Endothelial cell of umbilical vein (primary cell): ENCODE results near the gene MIXL1. TPM values are rescaled to one million over a fixed set of nuclear protein-coding genes. Genes with fewer than 3 reads are reported as not detected.

ENCODE experiments used
- BruUV-seq: library from RNA; stranded (reverse); fragments of 400-500 nt; replicated peaks from 2 replicates; lab custom pipeline; 2021; lab: Mats Ljungman, UMichigan
- CTCF ChIA-PET: fragments of 300-600, 350-600 bp; sonication (Branson Sonifier 250); formaldehyde crosslinking; loops from one replicate; lab custom pipeline; 2021; ENCODE audit warnings: antibody characterized with exemption, inconsistent platforms; lab: Charles Lee
- POLR2A ChIA-PET: fragments of 300-600, 350-600 bp; sonication (Branson Sonifier 250); formaldehyde crosslinking; loops from one replicate; lab custom pipeline; 2021; ENCODE audit warnings: antibody characterized with exemption, inconsistent platforms; lab: Charles Lee
- DNase-seq: peaks from one replicate; pipeline ENCODE4 v3.0.0-alpha.2; 2011; ENCODE audit warnings: low read depth, low spot score
- FAIRE-seq: peaks from 2 replicates; lab custom pipeline; 2011; peaks lifted over from hg19 to GRCh38; lab: Jason Lieb, UNC
- H2AFZ ChIP-seq: 2 replicates; pipeline ENCODE4 v1.6.0; 2012; ENCODE audit warnings: low read depth, low read length, control low read depth, inconsistent platforms
- H3K27ac ChIP-seq: 2 replicates; pipeline ENCODE4 v1.5.1; 2011; ENCODE audit warnings: low read depth, mild to moderate bottlenecking, control low read depth, low read length, moderate library complexity; ENCODE audit not compliant: insufficient read depth
- H3K27me3 ChIP-seq, 2 experiments: 2 replicates each; pipeline versions ENCODE4 v1.6.0 to v1.6.1; 2011; ENCODE audit warnings: low read length in 2 of 2, mixed read lengths in 1 of 2; ENCODE audit not compliant: control insufficient read depth in 2 of 2, insufficient read depth in 2 of 2
- H3K36me3 ChIP-seq, 2 experiments: 2 replicates in 1 of 2; 3 replicates in 1 of 2; pipeline ENCODE4 v1.5.1; 2011; ENCODE audit warnings: low read length in 2 of 2, mild to moderate bottlenecking in 1 of 2, moderate library complexity in 1 of 2; ENCODE audit not compliant: control insufficient read depth in 2 of 2, insufficient read depth in 2 of 2; ENCODE audit errors: extremely low read depth in 1 of 2
- H3K4me1 ChIP-seq: 3 replicates; pipeline ENCODE4 v1.5.1; 2011; ENCODE audit warnings: mild to moderate bottlenecking, low read length; ENCODE audit not compliant: control insufficient read depth, insufficient read depth; ENCODE audit errors: extremely low read depth
- H3K4me2 ChIP-seq: 2 replicates; pipeline ENCODE4 v1.6.1; 2011; ENCODE audit warnings: low read length, control low read depth, mixed read lengths; ENCODE audit not compliant: insufficient read depth
- H3K4me3 ChIP-seq, 3 experiments: fragments of 200-600 bp in 1 of 3; sonication (generic), shearing (Covaris generic) in 1 of 3; replicated peaks in 1 of 3; 2 replicates each; pipeline ENCODE4 v1.5.1; 2011 to 2016; ENCODE audit warnings: control low read depth in 3 of 3, low read length in 3 of 3, mild to moderate bottlenecking in 2 of 3, inconsistent platforms in 1 of 3, low read depth in 1 of 3, moderate library complexity in 1 of 3; ENCODE audit not compliant: insufficient read depth in 1 of 3
- H3K79me2 ChIP-seq: 2 replicates; pipeline ENCODE4 v1.6.0; 2012; ENCODE audit warnings: low read length, inconsistent platforms; ENCODE audit not compliant: control insufficient read depth, insufficient read depth
- H3K9ac ChIP-seq: replicated peaks from 2 replicates; pipeline ENCODE3; 2011; ENCODE audit warnings: low read length, control low read depth; ENCODE audit not compliant: insufficient read depth; ENCODE audit errors: extremely low read depth
- H3K9me1 ChIP-seq: replicated peaks from 3 replicates; pipeline ENCODE4 v1.6.0; 2011; ENCODE audit warnings: mild to moderate bottlenecking, low read length; ENCODE audit not compliant: control insufficient read depth, insufficient read depth; ENCODE audit errors: extremely low read depth
- H3K9me3 ChIP-seq: replicated peaks from 2 replicates; pipeline ENCODE4 v1.5.1; 2012; ENCODE audit warnings: low read length, inconsistent platforms; ENCODE audit not compliant: control insufficient read depth, insufficient read depth
- H4K20me1 ChIP-seq: replicated peaks from 2 replicates; pipeline ENCODE3; 2011; ENCODE audit warnings: mild to moderate bottlenecking, low read length; ENCODE audit not compliant: control insufficient read depth, insufficient read depth; ENCODE audit errors: extremely low read depth
- EZH2 ChIP-seq: IDR thresholded peaks from 2 replicates; pipeline ENCODE4 v1.6.1; 2012; ENCODE audit warnings: borderline replicate concordance, low read depth, mild to moderate bottlenecking, moderate library complexity, low read length, inconsistent platforms; ENCODE audit not compliant: severe bottlenecking
- FOS ChIP-seq: IDR thresholded peaks from 2 replicates; pipeline ENCODE4 v1.6.1; 2011; ENCODE audit warnings: mild to moderate bottlenecking, low read length, moderate library complexity, borderline replicate concordance; ENCODE audit not compliant: insufficient read depth
- GATA2 ChIP-seq: IDR thresholded peaks from 2 replicates; pipeline ENCODE4 v1.7.0; 2011; ENCODE audit warnings: low read depth, mild to moderate bottlenecking, moderate library complexity, mixed read lengths, low read length; ENCODE audit not compliant: insufficient read length, insufficient read depth
- JUN ChIP-seq: IDR thresholded peaks from 2 replicates; pipeline ENCODE4 v1.6.1; 2011; ENCODE audit warnings: borderline replicate concordance, low read depth; ENCODE audit not compliant: insufficient read length, insufficient read depth
- MAX ChIP-seq: IDR thresholded peaks from 2 replicates; pipeline ENCODE4 v1.6.1; 2011; ENCODE audit not compliant: insufficient read depth, insufficient read length
- MYC ChIP-seq: IDR thresholded peaks from one replicate; pipeline ENCODE4 v1.6.1; 2011; ENCODE audit warnings: mild to moderate bottlenecking, low read depth, low read length
- POLR2A ChIP-seq: IDR thresholded peaks from 2 replicates; pipeline ENCODE4 v1.6.1; 2012; ENCODE audit warnings: low read depth, mild to moderate bottlenecking, control low read depth, low read length
- POLR2AphosphoS5 ChIP-seq: IDR thresholded peaks from 2 replicates; pipeline ENCODE4 v1.6.1; 2012; ENCODE audit warnings: low read depth, mild to moderate bottlenecking, control low read depth, low read length, moderate library complexity; ENCODE audit not compliant: insufficient read depth
- dilution Hi-C: fragments of 300-500 bp; cut with MboI; formaldehyde crosslinking; loops from one replicate; pipeline ENCODE4 v1.15.0; 2019; ENCODE audit warnings: low sequenced_read_pairs; ENCODE audit not compliant: extremely low pct_ligation_motif_present
- intact Hi-C: fragments of 100-400 bp; cut with micrococcal nuclease; formaldehyde crosslinking; loops from one replicate; pipeline ENCODE4 v1.10.0; 2022
- polyA plus RNA-seq, 4 experiments: library from polyadenylated mRNA; depleted of rRNA in 3 of 4; stranded (reverse) in 3 of 4; unstranded in 1 of 4; fragments of >200 nt; gene quantifications; 2 replicates each; pipeline versions ENCODE4 v1.2.1 to v1.2.3, GENCODE V29; 2011 to 2012; ENCODE audit warnings: missing spikeins in 1 of 4
- total RNA-seq: library from RNA; stranded (reverse); gene quantifications from 2 replicates; pipeline ENCODE4 v1.2.3, GENCODE V29; 2021
- TF ChIP-seq, protein P1 (sequence below), 2 donors: IDR thresholded peaks; 1 replicate in 1 of 2; 2 replicates in 1 of 2; pipeline ENCODE4 v1.5.1; 2011; ENCODE audit warnings: low read length in 2 of 2, mild to moderate bottlenecking in 2 of 2, moderate library complexity in 2 of 2, control low read depth in 1 of 2, inconsistent platforms in 1 of 2, low read depth in 1 of 2; ENCODE audit not compliant: insufficient read depth in 1 of 2; ENCODE audit errors: extremely low read depth in 1 of 2

The MIXL1 gene
- total and polyA plus RNA-seq, 2 donors (not counting 3 experiments of a cell fraction or from before 2014, with no cell fraction given), result 0.58 to 1.2 TPM

DNA sequence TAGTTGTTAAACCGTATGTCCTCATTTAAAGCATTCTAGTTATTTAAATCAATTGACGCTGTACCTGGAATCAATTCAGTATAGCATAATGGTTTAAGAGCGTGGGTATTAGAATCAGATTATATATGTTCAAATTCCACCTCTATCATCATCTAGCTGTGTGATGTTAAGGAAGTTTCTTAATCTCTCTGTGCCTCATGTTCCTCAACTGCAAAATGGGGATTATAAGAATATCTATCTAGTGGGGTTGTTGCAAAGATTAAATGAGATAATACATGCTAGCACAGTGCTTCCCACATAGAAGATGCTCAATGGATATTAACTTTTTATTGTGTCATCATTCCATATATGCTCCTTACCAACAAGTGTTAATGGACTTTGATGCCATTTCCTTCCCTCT, 16.0 kb downstream of the MIXL1 start:
- Histone ChIP-seq H4K20me1 (no peaks in the 10 kb centered on the region), H2AFZ (no peak overlapping the region), H3K4me2 (no peak overlapping the region), H3K79me2 (no peaks in the 10 kb centered on the region), H3K27me3 (no peaks in the 10 kb centered on the region), H3K27ac (no peak overlapping the region), H3K36me3 (no peaks in the 10 kb centered on the region), H3K9ac (no peak overlapping the region), H3K4me1 (no peaks in the 10 kb centered on the region), H3K9me1 (no peaks in the 10 kb centered on the region), H3K9me3 (no peaks in the 10 kb centered on the region), H3K4me3 (no peak overlapping the region)
- dilution Hi-C loops, result no loop called here
- no TSS peak for BruUV-seq
- TF ChIP-seq FOS, result no peak
- TF ChIP-seq POLR2A, result no peak
- TF ChIP-seq, protein P1, sequence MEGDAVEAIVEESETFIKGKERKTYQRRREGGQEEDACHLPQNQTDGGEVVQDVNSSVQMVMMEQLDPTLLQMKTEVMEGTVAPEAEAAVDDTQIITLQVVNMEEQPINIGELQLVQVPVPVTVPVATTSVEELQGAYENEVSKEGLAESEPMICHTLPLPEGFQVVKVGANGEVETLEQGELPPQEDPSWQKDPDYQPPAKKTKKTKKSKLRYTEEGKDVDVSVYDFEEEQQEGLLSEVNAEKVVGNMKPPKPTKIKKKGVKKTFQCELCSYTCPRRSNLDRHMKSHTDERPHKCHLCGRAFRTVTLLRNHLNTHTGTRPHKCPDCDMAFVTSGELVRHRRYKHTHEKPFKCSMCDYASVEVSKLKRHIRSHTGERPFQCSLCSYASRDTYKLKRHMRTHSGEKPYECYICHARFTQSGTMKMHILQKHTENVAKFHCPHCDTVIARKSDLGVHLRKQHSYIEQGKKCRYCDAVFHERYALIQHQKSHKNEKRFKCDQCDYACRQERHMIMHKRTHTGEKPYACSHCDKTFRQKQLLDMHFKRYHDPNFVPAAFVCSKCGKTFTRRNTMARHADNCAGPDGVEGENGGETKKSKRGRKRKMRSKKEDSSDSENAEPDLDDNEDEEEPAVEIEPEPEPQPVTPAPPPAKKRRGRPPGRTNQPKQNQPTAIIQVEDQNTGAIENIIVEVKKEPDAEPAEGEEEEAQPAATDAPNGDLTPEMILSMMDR (IDR thresholded peaks at IDR 0.05; ENCODE audit: extremely low read depth in 1 of 2, insufficient read depth in 1 of 2, low read depth in 1 of 2, low read length in 2 of 2), result no peak
- TF ChIP-seq JUN, result no peak
- TF ChIP-seq POLR2AphosphoS5, result no peak
- TF ChIP-seq MAX, result no peak
- no peak for TF ChIP-seq EZH2
- no peak for TF ChIP-seq MYC
- TF ChIP-seq GATA2, result no peak
- DNase-seq, result no peak
- ChIA-PET POLR2A (no interaction called here), CTCF (no interaction called here)
- no peak for FAIRE-seq
- intact Hi-C loops, result no loop called here
